Activated CD4-positive, alpha-beta T cell treated with anti-CD3 and anti-CD28 coated beads for 4 hours (primary cell): ENCODE results near the gene CFAP54.
"Not testable (repeated sequence)": the region's sequence is repeated elsewhere in the genome, so short reads cannot be mapped to it uniquely, and the experiment has no call there.

Experiments
- DNase-seq, 2 donors: peaks; one replicate each; pipeline ENCODE4 v3.0.0-alpha.2; 2020

Gene CFAP54, protein sequence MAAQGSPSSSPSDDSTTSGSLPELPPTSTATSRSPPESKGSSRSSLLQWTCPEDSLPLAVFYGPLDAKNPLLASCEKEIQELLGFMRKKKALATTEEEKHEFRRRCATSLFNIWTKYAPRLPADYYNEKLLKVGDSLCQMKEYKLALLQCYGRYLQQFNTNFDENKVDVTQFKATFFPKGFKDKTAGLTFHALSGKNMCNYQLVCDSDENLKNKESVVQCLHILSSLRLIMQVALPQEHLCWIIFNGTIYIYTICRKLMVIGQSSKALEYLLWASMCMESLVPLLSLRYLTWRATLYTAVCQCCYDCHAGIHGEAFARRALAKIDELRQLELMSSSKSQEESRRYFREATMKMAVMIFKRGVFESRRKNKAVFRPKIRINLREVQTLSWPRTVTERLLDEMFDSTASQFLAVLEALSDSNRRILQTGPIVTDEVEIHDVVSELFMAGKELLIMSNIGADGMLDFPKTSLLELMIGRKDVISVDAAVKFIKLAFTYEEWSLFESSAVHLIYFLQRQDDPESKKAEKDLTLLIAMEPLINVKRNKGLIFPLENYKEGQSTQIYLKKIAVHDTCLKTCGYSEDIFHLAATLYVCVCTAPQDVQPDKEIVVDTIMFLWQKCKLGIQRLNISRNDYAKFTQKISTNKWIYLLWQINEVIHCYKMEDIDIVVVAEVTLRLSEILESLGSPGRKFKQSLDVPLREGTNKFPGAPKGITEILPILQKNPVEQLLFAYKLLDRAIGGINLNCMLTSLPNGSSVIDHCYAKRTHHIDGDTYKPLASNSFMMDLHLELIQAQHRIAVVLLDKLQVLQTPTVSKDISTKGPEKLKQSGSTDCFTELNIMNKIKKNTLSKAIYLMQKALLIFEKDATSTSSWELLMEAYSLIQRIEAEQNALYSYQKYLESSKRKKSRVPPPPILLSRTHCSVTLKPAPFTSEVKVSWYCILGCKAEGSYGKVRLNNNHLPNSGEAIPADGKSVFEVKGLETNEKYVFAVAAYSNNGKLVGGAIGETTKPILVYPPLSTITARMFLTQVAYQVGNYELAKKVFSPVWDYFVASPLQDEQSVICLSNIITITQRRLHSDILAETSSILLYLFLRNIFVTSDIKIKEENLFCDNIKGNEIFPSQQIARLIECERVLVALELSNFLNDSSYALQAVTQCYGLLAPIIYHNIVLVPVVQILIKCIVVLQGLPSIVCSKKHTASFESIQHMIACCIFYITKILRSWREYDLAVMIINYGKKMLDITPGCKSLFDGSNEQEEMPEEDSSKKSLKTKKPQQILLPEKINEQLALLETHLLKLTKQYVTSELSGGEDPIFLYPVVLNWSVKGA (N-terminal part only)

DNA sequence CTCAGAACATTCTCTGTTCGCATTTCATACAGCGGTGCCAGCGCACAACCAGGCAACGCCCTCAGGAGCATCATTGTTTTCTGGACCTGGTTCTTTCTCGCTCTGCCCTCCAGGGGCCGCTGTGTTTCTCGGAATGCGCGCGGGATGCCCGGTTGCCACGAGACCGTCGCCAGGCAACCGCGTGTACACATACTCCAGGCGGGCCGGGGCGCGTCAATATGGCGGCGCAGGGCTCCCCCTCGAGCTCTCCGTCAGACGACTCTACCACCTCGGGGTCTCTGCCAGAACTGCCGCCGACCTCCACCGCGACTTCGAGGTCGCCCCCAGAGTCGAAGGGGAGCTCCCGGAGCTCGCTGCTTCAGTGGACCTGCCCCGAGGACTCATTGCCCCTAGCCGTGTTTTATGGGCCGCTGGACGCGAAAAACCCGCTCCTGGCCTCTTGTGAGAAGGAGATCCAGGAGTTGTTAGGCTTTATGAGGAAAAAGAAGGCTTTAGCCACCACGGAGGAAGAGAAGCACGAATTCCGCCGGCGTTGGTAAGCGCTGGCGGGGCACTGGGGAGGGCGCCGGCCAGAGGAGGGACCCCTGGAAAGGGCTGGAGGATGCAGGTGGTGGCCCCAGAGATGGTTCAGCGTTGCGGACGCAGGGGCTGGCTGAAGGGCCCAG, at the start of gene CFAP54:
TSS of gene CFAP54 (plus strand) at position 186 of the 665 bp plus-strand sequence. CDS start at position 219, 33 bp downstream.
- peak; percentile 92 to 95 for DNase-seq

DNA sequence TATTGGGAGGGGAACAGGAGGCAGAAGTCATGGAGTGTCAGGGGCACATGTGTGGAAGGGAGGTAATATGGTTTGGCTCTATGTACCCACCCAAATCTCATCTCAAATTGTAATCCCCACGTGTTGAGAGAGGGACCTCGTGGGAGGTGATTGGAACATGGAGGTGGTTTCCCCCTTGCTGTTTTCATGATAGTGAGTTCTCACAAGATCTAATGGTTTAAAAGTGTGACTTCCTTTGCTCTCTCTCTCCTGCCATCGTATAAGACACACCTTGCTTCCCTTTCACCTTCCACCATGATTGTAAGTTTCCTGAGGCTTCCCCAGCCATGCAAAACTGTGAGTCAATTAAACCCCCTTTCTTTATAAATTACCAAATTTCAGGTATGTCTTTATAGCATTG, 47.6 kb upstream of the CFAP54 start:
- no peak for DNase-seq

DNA sequence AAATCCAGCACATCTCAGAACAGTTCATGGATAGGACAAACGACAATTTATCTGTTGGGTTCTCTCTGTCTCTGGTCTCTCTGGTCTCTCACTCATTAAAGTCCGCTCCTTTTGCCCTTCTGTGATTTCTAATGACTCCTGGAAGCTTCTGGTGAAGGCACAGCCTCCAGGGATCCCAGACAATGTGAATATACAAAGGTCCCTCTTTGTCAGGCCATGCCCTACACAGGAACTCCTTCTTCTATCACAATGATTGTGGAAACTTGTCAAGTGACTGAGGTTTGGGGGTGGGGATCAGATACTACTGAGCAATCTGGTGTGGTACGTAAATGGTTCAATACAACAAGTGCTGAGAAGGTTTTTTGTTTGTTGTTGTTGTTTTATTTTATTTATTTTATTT, 46.5 kb upstream of the CFAP54 start:
- no peak for DNase-seq

DNA sequence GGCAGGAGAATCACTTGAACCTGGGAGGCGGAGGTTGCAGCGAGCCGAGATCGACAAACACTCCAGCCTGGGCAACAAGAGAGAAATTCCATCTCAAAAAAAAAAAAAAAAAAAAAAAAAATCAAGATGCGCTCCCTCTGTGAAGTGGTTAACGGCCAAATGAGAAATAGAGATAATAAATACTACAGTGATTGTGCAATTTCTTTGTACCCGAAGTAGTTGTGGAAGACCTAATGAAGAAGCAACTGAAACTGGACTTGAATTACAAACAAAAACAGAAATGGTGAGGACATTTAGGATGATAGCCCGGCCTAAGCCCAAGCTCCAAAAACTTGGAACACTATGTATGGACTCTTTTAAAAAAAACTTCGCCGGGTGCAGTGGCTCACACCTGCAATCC, 45.0 kb upstream of the CFAP54 start:
- DNase-seq: no peak

DNA sequence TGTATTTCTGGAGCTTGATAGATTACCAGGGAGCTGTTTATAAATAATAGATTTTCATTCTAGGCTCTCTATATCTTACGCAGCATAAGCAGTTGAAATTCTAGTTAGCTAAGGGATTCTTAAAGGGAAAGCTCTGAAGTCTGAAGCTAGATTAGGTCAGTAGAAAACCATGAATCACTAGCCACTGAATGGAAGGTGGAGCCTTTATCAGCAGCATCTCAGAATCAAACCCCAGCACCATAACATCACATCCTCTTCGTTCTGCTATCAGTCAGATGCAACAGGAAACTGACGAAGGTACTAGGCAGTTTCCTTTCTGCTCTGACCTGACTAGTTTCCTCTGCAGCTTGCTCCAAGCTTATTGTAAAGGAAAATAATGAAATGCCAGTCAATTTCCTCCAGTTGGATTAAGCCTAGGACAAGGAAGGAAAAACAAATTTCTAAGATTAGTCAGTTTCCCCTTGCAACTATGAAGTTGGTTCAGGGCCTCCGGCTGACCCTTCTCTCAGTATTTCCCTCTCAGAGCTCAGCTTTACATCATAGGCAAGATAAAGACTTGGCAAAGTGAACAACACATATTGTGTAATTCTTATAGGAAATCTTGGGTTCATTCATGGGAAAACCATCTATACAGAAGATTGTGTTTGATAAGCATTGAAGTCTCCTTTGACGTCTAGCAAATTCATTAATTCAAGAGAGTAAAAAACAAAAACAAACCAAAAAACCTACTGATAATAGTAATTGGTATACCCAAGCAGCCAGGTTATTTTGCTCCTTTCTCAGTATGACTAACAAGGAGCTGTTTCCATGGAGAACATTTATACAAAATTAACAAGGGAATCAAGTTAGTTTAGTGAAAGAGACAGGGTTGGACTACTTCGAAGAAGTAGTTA, 43.4 kb upstream of the CFAP54 start:
- DNase-seq: peak; percentile 52 to 55

DNA sequence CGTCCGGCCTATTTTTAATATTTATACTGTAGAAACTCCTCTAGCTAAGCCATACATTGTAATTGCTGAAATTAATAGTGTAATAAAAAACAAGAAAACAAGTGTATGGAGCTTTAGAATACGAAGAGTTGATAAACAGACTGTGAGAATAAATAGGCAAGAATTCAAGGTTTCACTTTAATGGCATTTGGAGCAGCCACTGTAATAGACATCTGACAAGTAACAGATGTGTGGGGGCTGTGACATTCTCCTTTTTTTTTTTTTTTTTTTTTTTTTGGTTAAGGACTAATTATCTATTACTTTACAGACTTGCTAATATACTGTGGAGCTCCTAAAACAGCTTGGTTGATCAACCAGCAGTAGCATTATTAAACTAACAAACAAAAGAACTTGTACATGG, 42.1 kb upstream of the CFAP54 start:
- DNase-seq: no peak

DNA sequence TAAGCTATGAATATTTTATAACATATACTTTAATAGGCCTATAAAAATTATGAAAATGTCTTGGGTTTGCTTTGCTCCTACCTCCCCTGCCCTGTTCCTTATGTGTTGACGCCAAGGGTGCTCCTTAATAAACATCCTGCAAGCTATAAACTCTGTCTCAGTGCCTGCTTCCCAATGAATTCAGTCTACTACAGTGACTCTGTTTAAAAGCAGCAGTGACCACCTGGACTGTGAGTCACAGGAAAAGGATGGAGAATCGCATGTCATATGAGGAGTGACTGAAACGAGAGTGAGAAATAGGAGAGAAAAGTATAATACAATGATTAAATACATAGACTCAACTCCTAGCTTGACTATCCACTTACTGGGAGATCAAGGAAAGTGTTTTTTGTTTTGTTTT, 41.1 kb upstream of the CFAP54 start:
- no peak for DNase-seq

DNA sequence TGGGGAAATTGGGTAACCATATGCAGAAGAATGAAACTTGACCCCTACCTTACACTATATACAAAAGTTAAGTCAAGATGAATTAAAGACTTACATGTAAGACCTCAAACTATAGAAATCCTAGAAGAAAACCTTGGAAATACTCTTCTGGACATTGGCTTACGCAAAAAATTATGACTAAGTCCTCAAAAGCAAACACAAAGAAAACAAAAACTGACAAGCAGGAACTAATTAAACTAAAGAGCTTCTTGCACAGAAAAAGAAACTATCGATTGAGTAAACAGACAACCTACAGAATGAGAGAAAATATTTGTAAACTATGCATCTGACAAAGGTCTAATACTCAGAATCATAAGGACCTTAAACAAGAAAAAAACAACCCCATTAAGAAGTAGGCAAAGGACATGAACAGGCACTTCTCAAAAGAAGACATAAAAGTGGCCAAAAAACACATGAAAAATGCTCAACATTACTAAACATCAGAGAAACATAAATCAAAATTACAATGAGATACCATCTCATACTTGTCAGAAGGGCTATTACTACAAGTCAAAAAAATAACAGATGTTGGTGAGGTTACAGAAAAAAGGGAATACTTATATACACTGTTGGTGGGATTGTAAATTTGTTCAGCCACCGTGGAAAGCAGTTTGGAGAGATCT, 37.0 kb upstream of the CFAP54 start:
- DNase-seq: no peak

DNA sequence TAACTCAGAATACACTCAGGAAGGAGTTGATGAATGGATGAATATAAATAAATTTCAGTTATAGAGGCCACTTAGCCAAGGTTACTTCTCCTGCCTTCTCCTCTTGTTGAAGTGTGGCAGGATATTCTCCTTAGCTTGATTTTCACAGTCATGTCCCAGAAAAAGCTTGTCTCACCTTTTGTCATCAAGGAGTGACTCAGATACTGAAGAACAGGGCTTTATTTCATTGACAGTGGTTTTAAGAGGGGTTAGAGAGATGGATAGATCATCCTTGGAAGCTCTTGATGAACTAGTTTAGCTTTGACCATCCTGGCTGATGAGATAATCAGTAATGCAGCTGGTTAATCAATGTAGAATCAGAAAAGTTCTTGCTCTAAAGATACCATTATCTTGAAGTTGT, 35.0 kb upstream of the CFAP54 start:
- no peak for DNase-seq

DNA sequence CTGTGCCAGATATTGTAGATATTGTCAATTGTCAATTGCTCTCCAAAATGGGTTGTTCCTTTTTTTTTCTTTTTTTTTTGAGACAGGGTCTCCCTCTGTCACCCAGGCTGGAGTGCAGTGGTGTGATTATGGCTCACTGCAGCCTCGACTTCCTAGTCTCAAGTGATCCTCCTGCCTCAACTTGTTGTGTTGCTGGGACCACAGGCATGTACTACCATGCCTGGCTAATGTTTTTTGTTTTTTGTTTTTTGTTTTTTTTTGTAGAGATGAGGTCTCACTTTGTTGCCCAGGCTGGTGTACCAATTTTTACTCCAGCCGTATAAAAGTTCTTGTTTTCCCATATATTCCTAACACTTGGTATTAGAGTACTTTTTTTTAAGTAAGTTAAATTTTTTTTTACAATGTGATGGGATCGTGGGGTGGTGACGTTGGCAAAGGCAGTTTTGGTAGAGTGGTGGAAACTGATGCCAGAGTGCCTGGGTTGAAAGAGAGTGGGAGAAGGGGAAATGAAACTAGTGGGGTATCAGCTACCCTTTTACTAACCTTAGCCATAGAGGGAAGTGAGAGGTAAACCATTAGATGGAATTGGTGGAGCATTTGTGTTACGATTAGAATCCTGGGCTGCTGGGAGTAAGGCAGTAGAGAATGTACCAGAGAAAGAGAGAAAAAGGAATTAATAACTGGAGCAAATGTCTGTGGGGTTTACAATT, 33.0 kb upstream of the CFAP54 start:
- DNase-seq: no peak

DNA sequence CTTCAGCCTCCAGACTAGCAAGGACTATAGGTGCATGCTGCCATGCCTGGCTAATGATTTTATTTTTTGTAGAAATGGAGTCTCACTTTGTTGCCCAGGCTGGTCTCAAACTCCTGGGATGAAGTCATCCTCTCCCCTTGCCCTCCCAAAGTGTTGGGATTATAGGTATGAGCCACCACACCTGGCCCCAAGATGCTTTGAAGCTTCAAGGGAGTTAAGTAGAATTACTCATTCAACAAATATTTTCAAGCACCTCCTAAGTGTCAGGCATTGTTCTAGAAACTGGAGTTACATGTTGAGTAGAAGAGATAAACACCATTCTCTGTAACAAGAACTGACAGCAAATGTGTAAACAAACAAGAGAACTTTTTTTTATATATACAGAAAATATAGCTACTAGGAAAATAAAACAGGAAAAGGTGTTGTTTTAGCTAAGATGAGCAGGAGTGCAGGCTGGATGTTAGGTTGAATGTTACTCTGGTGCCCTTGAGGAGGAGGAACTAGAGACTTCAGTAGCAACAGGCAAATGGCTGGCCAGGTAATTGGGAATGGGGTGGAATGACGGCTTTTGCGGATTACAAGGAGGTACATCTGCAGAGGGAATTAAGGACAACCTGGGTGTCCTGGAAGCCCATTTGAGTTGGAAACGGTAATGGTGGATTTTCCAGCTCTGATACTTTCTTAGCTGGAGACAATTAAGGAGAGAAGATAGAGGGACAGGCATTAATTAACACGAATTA, 32.0 kb upstream of the CFAP54 start:
- DNase-seq: no peak

DNA sequence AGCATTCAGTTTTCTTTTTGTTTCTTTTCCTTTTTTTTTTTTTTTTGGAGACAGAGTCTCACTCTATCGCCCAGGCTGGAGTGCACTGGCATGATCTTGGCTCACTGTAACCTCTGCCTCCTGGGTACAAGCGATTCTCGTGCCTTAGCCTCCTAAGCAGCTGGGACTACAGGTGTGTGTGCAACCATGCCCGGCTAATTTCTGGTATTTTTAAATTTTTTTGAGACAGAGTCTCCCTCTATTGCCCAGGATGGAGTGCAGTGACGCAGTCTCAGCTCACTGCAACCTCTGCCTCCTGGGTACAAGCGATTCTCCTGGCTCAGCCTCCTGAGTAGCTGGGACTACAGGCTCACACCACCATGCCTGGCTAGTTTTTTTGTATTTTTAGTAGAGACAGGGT, 30.1 kb upstream of the CFAP54 start:
- DNase-seq: not testable (repeated sequence)

DNA sequence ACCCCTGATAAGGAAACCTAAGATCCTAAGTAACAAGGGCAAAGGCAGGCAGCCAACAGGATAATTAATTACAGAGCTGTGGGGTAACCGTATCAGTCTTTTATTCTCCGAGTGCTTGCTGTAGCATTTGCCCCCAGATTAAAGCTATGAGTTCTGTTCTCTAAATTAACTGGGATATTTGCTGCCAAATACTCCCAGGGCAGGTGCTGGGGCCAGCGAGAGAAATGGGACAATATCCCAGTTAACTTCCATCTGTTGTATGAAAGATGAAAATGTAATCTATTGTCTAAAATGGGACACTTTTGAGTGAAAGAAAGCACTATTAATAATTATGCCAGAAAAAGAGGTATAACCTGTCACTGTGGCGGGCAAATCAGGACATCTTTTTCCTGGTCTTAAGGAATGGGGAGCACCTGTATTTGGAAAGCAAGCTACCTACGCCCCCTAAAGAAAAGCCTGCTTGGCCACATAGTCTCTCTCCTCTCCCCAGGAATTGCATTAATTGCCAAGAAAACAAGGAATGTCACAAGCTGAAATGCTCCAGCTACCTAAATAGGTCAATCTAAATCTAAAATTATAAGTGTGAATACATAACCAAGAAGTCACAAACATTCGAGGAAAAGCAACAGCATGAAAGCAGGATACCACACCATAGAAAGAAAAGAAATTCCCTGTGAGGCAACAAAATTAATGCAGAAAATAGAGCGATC, 26.7 kb upstream of the CFAP54 start:
- DNase-seq: no peak

DNA sequence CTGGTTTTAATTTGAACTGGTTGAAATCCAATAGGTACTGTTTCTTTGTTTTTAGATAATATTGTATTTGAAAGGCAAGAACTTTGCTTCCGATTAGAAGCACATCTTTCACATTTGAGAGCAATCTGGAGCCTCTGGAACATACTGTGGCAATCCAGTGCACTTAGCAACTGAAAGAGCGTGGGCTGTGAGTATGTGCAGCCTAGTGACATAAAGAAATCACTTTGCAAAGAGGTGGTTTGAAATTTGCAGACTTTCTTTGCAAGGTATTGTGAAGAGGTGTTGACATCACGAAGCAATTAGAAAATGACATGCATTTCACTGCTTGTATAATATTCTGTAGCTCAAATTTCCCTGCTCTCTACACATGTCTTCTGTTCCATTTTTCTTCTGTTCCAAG, 23.5 kb upstream of the CFAP54 start:
- no peak for DNase-seq

DNA sequence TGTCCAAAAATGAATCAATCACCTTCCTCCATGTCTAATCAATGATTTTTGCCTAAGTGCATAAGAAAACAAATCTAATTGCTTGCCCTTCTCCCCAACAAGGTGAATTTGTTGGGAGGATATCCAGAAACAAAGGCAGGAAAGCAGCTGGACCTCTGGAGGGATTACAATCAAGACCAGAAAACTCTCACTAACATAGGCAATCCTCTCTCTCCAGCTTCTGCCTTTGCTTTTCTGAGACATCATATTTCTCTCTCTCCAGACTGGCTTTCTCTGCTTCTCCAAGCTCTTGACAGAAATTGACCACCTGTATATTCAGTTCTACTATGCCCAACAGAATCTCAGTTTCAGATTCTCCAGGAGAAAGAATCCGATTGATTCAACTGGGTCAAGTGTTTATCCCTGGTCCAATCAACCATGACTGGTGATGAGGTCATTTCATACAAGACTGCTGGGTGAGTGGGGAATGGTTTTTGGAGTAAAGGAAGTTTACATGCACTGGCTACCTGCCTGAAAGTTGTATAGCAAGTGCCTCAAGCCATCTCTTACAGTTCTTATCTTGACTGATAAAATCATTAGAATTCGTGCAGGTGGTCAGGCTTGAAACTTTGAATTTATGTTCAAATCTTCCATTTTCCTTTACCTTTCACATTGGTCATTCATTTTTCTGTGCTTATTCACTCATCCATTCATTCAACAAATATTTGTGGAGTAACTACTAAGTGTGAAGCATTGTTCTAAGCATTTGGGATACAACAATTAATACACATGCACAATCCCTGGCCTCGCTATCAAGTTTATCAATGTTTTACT, 22.2 kb upstream of the CFAP54 start:
- DNase-seq: no peak

DNA sequence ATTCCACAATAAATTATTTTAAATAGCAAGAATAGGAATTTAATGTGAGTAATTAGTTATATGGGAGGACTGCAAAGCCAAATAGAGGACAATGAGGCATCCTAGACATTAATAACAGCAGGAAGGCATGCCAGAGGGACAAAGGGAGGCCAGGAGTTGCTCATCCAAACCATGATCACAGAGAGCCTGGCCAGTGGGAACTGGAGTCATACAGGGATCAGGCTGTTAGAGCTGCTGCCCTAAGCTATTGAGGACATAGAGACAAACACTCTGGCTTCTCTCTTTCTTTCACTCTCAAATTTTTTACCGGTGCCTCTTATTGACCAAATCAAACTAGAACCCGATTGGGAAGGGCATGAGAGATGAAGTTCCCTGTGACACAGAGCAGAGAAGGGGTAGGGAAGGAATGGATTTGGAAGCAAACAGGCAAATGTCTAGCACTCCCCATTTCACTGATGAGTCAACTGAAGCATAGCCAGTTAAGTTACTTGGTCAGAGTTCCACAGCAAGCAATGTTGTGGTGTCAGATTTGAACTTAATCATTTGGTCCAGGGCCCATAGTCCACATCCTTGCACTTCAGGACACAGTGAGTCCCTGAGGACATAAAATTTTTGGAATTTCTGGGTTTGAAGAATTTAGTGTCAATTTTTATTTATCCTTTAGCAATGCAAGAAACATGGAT, 17.9 kb upstream of the CFAP54 start:
- DNase-seq: no peak

DNA sequence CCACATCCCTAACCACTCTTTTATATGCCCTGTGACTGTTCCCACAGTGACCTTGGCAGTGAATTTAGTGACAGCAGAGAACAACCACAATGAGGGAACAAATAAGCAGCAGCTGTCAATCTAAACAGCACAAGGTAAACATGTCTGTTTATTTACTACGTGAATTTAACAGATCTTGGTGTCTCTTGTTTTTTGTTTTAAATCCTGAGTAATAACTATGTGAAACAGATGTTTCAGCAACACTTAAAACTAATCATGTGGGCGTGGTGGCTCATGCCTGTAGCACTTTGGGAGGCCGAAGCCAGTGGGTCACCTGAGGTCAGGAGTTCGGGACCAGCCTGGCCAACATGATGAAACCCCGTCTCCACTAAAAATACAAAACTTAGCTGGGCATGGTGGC, 17.0 kb upstream of the CFAP54 start:
- no peak for DNase-seq
